GM18505 (cell line): ENCODE results near the gene CCDC138.

Experiments used
- ATAC-seq: cut with Tn5 transposase; IDR thresholded peaks from one replicate; pipeline ENCODE4 v1.9.1; 2021; ENCODE audit not compliant: unreplicated experiment
- POLR2A ChIP-seq: IDR thresholded peaks from 4 replicates; pipeline ENCODE4 v1.6.1; 2011; ENCODE audit warnings: borderline replicate concordance; ENCODE audit not compliant: insufficient read depth, insufficient read length; ENCODE audit errors: extremely low read depth

CCDC138 gene

DNA sequence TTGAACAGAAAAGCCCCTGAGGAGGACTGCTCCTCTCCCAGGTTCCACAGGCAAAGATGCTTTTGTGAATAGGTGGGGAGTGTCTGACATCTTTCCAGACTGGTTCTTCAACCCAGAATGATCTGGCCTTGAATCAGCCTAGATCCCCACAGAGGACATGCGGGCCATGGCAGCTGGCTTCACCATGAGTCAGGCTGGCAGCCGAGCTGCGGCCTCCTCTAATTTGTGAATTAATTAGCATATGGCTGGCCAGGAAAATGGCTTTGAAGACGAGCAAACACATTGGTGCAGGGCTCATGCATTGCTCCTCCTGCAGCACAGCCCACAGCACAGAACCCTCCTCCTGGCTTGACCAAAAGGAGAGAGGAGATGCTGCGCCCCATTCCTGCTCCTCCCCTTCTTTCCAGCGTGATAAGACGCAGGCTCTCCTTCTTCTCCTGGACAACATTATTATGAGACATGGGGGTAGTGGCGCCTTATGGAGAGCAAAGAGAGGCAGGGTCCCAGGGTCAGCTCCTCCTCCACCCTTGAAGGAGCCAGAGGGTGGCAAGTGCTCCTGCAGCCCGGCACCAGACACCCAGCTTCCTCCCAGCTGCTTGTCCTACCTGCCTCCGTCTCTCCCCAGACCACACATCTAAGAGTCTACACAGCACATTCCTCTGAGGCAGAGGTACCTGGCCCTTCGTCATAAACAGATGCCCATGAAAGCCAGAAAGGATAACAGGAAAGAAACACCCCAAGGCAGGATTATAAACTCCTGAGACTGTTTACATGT is 135.8 kb downstream of the CCDC138 start:
- no peak for ATAC-seq
- TF ChIP-seq POLR2A = no peak

DNA sequence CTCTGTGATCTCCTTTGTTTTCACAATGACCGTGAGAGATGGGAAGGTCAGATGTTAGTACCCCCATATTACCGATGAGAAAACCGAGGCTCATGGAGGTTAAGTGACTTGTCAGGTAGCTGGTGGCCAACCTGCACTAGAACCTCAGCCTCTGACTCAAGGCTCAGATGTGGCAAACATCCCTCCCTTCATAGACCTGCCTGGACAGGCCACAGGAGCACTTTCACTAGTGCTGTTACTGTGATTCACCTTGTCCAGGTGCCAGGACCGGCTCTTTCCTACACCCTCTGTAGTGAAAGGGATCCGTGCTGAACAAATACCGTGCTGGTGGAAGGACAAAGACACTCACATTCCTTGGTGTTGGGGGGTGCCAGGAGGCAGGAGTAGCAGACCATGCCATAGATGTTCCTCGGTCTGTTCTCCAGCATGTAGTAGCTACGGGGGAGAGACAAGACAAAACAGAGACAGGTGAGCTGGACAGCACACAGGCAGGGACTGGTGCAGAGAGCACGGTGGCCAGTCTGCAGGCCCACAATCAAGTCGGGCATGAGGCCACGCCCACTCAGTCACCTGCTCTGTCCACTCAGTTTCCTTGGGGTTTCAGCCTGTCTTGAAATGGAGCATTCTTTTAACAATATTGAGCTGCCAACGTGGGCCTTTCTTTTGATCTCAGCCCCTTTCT is 136.6 kb downstream of the CCDC138 start:
- ATAC-seq = no peak
- TF ChIP-seq POLR2A = no peak

DNA sequence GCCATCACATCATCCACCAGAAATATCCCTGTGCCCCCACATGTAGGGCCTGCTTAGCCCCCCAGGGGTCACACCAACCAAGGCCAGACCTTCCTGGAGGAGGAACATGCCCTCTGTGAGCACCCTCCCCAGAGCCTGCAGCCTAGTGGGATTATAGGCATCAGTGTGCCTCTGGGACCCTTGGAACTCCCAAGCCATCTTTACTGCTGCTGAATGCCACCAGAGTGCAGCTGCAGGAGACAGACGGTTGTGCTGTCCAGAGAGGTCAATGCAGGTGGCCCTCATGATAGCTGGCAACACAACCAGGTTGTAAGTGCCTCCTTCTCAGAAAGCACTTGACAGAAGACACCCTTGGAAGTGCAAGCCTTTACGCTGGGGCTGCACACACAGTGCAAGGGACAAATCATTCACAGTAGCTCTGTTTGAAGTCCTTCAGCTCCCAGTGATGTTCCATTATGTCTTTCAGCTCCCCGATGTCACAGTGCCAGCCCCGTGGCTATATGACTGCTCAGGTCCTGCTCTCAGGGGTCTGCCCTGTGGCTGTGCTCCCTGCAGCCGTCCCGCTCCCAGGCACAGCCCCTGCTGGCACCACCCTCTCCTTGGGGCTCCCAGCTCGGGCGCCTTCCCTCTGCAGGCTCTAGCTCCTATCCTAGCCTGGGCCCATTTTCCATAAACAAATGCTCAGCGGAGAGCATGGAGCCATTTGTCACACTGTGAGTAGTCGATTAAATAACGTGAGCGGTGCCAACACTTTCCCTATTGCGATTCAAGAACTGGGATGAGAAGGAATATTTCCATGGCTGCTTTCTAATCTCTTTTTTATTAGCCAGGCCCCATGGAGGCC is 137.4 kb downstream of the CCDC138 start:
- no peak for ATAC-seq
- no peak for TF ChIP-seq POLR2A

DNA sequence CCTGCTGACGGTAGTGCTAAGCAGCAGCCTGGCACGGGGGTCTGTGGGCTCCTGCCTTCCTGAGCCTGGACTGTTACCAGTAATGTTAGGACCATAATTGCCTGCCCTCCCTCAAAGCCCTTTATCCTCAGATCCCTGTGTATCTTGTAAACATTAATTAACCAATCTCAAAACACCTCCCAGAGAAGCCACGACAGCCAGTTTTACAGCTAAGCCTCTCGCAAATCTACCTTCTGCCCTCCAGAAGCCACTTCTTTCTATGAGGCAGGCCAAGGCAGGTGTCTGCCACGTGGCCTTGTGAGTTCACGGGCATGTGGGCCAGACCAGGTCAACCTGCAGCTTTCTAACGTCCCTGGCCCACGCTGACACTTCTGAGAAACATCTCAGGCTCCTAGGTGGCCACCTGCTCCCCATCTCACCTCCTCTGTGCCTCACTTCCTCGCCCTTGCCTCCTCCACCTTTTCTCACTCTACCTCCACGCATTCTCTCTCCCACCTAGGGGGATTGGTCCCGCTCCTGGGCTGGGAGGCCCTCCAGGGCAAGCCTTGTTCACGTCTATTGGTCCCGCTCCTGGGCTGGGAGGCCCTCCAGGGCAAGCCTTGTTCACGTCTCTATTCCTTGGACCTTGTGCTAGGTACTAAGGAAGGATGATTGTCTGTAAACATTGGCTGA is 138.1 kb downstream of the CCDC138 start:
- no peak for ATAC-seq
- TF ChIP-seq POLR2A = no peak

DNA sequence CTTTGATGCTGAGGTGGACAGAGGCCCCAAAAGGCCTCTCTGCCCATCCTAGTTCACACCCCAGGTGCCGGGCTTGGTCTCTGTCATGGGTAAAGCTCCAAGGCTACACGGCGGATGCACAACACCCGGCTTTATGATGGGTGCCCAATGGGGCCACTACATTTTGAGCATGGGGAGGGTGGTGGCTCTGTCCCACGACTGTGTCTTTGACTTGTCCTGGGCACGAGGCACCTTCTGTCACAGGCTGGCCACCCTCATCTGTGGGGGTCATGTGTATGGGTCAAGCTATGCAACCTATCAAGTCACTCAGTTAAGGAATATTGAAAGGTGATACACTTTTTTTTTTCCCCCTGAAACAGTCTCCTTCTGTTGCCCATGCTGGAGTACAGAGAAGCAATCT is 138.7 kb downstream of the CCDC138 start:
- no peak for ATAC-seq
- TF ChIP-seq POLR2A = no peak

DNA sequence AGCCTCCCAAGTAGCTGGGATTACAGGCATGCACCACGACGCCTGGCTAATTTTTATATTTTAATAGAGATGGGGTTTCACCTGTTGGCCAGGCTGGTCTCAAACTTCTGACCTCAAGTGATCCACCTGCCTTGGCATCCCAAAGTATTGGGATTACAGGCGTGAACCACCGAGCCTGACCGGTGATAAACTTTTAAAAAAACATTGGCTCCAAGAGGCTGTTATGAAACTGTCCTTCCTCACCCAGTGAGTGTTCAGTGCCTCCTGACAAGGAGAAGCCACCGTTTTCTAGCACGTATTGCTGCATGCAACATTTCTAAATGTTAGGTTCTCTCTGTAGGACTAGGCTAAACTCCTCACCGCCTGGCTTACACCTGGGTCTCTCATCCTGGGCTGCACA is 139.2 kb downstream of the CCDC138 start:
- ATAC-seq = no peak
- no peak for TF ChIP-seq POLR2A
